Measurements from ENCODE around the gene ACOT7.

DNA sequence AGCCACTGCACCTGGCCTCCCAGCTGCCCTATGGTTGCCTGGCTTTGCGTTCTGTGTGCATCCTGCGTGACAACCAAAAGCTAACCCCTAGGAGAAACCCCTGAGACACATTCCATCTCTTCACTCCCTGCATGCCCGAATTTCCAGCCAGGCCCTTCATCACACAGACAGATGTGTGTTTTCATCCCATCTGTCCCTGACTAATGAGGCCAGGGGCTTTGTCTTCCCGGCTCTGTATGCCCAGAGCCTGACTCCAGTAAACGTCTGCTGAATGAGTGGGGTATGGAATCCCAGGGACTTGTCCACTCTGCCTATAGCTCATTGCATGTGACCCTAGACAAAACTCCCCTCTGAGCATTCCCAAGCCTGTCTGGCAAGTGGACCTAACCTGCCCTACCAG, 40.6 kb upstream of the ACOT7 start:
- TF ChIP-seq EZH2 (IDR thresholded peaks at IDR 0.05; ENCODE audit: borderline replicate concordance, low read length) (no peak), CTCF (IDR thresholded peaks at IDR 0.05; ENCODE audit: low read length) (no peak)
